SK-N-MC (cell line): ENCODE results near the gene RPA1.
"Not testable (repeated sequence)": the region's sequence is repeated elsewhere in the genome, so short reads cannot be mapped to it uniquely, and the experiment has no call there.

Experiments used
- DNase-seq: peaks from one replicate; pipeline ENCODE4 v3.0.0-alpha.2; 2011; ENCODE audit warnings: low read depth, low spot score
- H3K27ac ChIP-seq: fragments of 200-600 bp; sonication (generic); 2 replicates; pipeline ENCODE4 v1.5.1; 2016; ENCODE audit warnings: mixed run types
- H3K36me3 ChIP-seq: fragments of 200-600 bp; sonication (generic); 2 replicates; pipeline ENCODE4 v1.6.1; 2017; ENCODE audit warnings: antibody characterized with exemption, low read length, mixed read lengths; ENCODE audit not compliant: insufficient read depth
- H3K4me3 ChIP-seq: fragments of 200-600 bp; sonication (generic); 2 replicates; pipeline ENCODE4 v1.5.1; 2016
- H3K9ac ChIP-seq: fragments of 200-600 bp; sonication (generic); 2 replicates; pipeline ENCODE4 v1.8.0; 2017; ENCODE audit warnings: mixed run types, mixed read lengths; ENCODE audit not compliant: insufficient read length
- H3K9me3 ChIP-seq: fragments of 200-600 bp; sonication (generic); 2 replicates; pipeline ENCODE4 v1.6.1; 2017; ENCODE audit warnings: low read depth, mild to moderate bottlenecking, antibody characterized with exemption, low read length, moderate library complexity, mixed read lengths
- EZH2 ChIP-seq: fragments of 200-600 bp; sonication (generic); IDR thresholded peaks from one replicate; pipeline ENCODE4 v1.6.1; 2017; ENCODE audit warnings: antibody characterized with exemption
- FOXP2 ChIP-seq: optimal IDR thresholded peaks from 2 replicates; pipeline ENCODE3; 2011; ENCODE audit warnings: mild to moderate bottlenecking, moderate library complexity; ENCODE audit not compliant: insufficient read depth; ENCODE audit errors: extremely low read length, control extremely low read depth
- POLR2AphosphoS5 ChIP-seq: IDR thresholded peaks from 2 replicates; pipeline ENCODE4 v1.6.1; 2012; ENCODE audit warnings: mild to moderate bottlenecking, low read depth, low read length, borderline replicate concordance

The RPA1 gene

GRCh38 chr17:1894753-1895339 lies 65.0 kb downstream of the RPA1 start:
- no peak for TF ChIP-seq POLR2AphosphoS5
- TF ChIP-seq EZH2: no peak
- TF ChIP-seq FOXP2: no peak
- H3K9ac ChIP-seq: no peak overlapping the region

DNA sequence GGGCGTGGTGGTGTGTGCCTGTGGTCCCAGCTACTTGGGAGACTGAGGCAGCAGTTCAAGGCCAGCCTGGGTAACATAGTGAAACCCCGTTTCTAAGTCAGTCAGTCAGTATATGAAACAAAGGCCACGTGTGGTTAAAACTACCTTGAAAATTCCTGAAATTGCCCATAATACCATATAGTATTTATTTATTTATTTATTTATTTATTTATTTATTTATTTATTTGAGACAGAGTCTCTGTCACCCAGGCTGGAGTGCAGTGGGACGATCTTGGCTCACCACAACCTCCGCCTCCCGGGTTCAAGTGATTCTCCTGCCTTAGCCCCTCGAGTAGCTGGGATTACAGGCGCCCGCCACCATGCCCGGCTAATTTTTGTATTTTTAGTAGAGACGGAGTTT lies 65.7 kb downstream of the RPA1 start:
- DNase-seq, H3K27ac ChIP-seq, H3K9me3 ChIP-seq, H3K4me3 ChIP-seq, H3K9ac ChIP-seq: not testable (repeated sequence)
- H3K36me3 ChIP-seq: peaks cover 74% of the 10 kb centered on the region

More at GRCh38 chr17:1894753-1895339, 65.0 kb downstream of the RPA1 start:
- Histone ChIP-seq H3K4me3 (no peak overlapping the region), H3K27ac (no peak overlapping the region), H3K36me3 (peaks cover 74% of the 10 kb centered on the region), H3K9me3 (no peaks in the 10 kb centered on the region)
- DNase-seq: no peak

DNA sequence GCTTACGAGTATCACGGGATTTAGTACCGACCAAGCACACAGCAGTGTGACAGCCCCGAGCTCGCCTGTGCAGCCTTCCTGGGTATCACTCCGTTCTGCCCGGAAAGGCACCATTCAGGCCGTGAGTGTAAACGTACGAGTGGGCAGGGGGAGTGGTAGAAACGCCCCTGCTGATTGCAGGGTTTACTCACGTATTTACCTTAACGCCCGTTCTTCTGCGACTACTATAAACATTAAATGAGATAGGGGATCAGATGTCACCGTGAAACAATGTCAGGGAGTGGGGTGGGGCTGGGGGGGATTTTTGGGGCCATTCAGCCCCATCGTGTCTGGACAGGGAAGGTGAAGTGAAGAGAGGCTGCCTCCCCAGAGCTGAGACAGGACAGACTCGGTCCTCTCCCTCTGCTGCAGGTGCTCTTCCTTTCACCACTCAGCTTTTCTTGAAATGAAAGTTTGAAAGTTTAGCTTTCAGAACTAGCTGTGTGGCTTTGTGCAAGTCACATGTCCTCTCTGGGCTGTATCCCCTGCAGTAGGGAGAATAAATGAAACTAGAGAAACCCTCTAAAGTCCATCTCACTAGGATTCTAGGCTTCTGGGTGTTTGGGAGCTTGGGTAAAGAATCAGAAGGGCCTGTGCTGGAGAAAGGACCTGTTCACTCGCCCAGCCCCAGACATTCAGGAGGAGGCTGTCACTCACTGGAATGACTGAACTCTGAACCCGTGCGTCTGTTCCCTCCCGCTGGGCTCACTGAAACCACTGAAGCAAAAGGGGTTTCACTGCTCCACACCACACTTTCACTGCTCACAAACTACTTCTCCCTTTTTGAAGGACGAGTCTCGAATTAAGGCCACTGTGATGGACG lies 66.7 kb downstream of the RPA1 start:
- Histone ChIP-seq H3K9me3 (no peaks in the 10 kb centered on the region), H3K36me3 (peaks cover 68% of the 10 kb centered on the region), H3K9ac (no peak overlapping the region), H3K27ac (no peak overlapping the region), H3K4me3 (no peak overlapping the region)
- TF ChIP-seq FOXP2: no peak
- TF ChIP-seq POLR2AphosphoS5: no peak
- no peak for TF ChIP-seq EZH2
- no peak for DNase-seq

DNA sequence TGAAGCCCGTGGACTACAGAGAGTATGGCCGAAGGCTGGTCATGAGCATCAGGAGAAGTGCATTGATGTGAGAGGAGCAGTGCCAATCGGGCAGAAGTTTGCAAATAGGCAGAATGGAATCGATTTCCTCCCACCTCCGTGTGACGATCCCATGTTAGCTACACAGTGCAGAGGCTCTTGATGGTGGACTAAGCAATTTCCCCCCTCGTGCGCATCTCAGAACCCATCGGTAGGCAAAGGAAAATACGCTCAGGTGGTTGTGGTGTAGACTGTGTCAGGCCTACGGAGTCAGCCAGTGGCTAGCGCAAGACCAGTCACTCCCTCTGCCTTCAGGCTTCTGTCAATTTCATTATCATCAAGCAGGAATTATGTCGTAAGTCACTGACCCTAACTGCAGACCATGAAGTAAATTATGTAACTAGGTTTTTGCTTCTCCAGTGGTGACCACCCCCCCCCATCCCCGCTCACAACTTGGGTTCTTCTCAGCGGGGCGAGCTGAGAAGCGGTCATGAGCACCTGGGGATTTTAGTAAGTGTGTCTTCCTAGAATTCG lies 67.4 kb downstream of the RPA1 start:
- no peak overlapping the region for H3K9ac ChIP-seq
- H3K9me3 ChIP-seq: no peaks in the 10 kb centered on the region
- H3K36me3 ChIP-seq: peaks cover 61% of the 10 kb centered on the region
- no peak overlapping the region for H3K4me3 ChIP-seq
- DNase-seq: no peak
- TF ChIP-seq POLR2AphosphoS5 (no peak), EZH2 (no peak), FOXP2 (no peak)
- H3K27ac ChIP-seq: no peak overlapping the region

GRCh38 chr17:1898332-1898731 lies 68.5 kb downstream of the RPA1 start:
- H3K36me3 ChIP-seq: peaks cover 50% of the 10 kb centered on the region
- no peak overlapping the region for H3K9ac ChIP-seq
- no peak overlapping the region for H3K4me3 ChIP-seq
- TF ChIP-seq POLR2AphosphoS5 (no peak), EZH2 (no peak), FOXP2 (no peak)
- no peak overlapping the region for H3K27ac ChIP-seq
- H3K9me3 ChIP-seq: no peaks in the 10 kb centered on the region
- no peak for DNase-seq

- TF ChIP-seq EZH2 (no peak), POLR2AphosphoS5 (no peak), FOXP2 (no peak)
- no peak for DNase-seq
- H3K27ac ChIP-seq: no peak overlapping the region
Measured at GRCh38 chr17:1898872-1899271, 69.1 kb downstream of the RPA1 start.

DNA sequence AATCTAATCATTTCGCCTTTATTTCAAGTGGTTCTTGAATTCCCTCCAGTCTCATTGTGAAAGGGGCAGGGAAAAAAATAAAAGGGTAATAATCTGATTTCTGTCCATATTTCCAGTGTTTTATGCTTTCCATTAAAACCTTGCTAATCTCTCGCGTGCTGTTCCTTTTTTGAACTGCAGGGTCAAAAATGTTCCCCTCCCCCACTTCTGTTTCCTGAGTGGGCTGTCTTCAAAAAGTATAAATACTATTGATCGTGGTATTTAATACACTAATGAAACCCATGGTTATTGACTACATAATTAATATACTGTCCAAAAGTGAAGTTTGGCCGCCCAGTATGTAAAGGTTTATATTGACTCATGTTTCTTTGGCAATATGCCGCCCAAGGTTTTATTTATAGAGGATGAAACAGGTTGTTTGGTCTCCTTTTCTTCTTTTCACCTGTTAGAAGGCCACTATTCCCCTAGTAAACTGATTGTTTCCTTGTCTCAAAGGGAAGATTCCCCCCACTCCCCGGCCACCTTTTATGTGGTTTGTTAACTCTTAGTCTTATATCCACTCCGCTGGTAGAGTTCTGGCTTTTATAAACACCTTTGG lies 69.7 kb downstream of the RPA1 start:
- Histone ChIP-seq H3K27ac (no peak overlapping the region), H3K4me3 (no peak overlapping the region), H3K9ac (no peak overlapping the region), H3K9me3 (no peaks in the 10 kb centered on the region), H3K36me3 (peaks cover 38% of the 10 kb centered on the region)
- DNase-seq: no peak
- TF ChIP-seq FOXP2: no peak
- no peak for TF ChIP-seq EZH2
- no peak for TF ChIP-seq POLR2AphosphoS5

More at GRCh38 chr17:1898872-1899271, 69.1 kb downstream of the RPA1 start:
- Histone ChIP-seq H3K9me3 (no peaks in the 10 kb centered on the region), H3K9ac (no peak overlapping the region), H3K4me3 (no peak overlapping the region), H3K36me3 (peaks cover 45% of the 10 kb centered on the region)
